HG03558 (cell line): ENCODE measurements around the gene SKI.

Source experiments
- ATAC-seq: cut with Tn5 transposase; IDR thresholded peaks from one replicate; pipeline ENCODE4 v1.9.1; 2021; ENCODE audit warnings: moderate number of reproducible peaks; ENCODE audit not compliant: unreplicated experiment; ENCODE audit errors: extremely low read depth

SKI gene

GRCh38 chr1:2193514-2194281 is 34.4 kb upstream of the SKI start:
- ATAC-seq, result no peak

GRCh38 chr1:2194319-2194897 is 33.7 kb upstream of the SKI start, which contains the start of gene FAAP20:
TSS of gene FAAP20 (minus strand) at chr1:2194772. CDS start at chr1:2194749, 23 bp downstream.
- no peak for ATAC-seq

DNA sequence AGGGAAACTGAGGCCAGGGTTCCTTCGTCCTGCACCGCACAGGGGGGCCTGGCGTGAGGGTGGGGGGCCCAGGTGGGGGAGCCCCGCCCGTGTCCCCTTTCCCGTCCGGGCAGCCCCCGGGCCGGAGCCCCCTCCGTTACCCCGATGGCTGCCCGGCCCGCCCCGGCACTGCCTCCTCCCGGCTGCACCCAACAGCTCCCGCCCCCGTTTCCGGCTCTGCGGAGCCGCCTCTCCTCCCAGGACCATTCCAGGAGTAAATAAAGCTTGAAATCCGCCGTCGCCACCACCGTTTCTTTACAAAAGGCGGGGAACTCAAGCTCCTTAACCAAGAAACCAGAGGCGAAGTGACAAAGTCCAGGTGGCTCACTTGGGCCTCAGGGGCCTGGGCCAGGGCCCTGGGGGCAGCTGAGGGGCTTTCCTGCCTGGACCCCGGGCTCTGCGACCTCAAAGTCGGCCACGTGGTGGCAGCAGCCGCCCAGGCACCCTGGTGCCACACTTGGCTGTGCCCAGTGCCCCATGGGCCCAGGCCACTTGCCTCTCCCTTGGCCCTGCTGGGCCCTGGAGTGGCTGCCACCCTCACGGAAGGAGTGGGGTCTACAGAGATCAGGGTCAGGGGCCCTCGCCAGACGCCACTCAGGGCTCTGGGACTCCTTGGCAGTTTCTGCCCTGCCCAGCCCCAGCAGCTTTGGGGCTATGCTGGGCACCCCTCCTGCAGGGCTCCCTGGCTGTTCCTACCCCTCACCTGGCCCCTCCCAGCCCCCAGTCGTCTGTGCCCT is 33.0 kb upstream of the SKI start:
- ATAC-seq, result no peak

- ATAC-seq, result no peak
Observed at GRCh38 chr1:2195785-2196184, 32.3 kb upstream of the SKI start.

GRCh38 chr1:2196901-2197638 is 31.0 kb upstream of the SKI start:
- no peak for ATAC-seq

GRCh38 chr1:2197707-2198165 is 30.4 kb upstream of the SKI start:
- no peak for ATAC-seq

GRCh38 chr1:2198571-2198970 is 29.5 kb upstream of the SKI start:
- ATAC-seq, result no peak

DNA sequence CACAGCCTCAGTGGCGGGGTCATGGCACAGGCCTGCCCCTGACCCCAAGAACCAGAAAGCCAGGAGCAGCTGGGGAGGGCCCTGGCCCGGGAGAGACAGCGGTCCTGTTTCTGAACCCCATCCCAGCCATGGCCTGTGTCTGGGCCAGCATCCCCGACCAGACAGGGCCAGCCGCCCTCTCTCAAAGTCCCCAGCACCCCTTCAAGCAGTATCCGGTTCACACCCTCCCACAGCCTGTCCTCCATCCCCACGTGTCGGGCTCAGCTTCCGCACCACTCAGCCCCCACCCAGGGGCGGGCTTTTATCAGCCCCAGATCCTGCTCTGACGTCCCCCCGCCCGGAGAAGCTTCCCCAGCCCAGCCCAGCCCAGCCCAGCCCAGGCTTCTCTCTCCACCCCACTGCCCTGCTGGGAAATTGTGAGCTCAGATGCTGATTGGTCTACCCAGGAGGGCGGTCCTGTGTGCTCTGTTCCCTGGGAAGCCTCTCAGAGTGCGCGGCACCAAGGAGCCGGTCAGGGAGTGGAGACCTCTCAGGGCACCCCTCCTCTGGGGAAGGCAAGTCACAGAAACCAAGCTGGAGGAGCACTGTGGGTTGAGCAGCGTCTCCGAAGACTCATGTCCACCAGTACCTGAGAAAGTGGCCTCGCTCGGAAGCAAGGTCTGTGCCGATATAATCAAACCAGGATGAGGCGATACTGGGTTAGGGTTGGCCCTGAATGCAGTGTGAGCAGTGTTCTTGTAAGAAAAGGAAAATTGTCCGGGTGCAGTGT is 28.9 kb upstream of the SKI start:
- ATAC-seq, result no peak

DNA sequence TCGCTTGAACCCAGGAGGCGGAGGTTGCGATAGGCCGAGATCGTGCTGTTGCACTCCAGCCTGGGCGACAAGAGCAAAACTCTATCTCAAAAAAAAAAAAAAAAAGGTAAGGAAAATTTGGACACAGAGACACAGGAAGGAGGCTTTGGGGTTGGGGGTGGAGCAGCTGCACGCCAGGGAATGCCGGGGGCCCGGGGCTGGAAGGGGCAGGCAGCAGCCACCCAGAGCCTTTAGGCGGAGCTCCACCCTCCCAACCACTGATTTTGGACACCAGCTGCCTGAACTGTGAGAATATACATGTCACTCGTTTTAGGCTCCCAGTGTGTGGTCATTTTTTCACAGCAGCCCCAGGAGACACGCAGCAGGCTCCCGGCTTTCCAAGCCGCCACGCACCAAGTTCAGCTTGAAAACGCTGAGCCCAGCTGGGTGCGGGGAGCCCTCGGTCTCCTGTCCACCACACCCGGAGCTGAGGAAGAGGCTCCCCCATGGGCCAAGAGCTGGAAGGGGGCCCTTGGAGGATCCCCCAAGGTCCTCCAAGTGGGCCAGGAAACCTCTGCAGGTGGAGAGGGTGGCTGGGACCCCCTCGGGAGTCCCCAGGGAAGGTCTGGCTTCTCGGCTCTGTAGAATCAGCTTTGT is 27.7 kb upstream of the SKI start:
- no peak for ATAC-seq

GRCh38 chr1:2201062-2201461 is 27.1 kb upstream of the SKI start:
- ATAC-seq, result no peak

DNA sequence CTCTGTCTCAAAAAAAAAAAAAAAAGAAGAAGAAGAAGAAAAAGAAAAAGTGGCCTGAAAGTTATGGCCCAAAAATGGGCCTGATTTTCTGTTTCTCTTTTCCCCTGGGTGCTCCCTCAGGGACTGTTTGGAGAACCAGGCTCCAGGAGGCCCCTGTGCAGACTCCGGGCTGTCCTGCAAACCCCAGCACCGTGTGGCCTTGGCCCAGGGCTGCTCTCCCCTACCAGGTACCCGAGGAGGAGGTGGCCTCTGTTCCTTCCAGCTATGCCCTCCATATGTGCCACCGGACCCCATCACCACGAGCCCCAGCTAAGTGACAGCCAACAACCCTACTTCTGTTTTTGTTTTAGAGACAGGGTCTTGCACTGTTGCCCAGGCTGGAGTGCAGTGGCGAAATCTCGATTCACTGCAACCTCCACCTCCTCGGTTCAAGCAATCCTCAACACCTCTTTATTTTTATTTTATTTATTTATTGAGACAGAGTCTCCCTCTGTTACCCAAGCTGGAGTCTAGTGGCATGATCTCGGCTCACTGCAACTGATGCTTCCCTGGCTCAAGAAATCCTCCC is 26.0 kb upstream of the SKI start:
- no peak for ATAC-seq

DNA sequence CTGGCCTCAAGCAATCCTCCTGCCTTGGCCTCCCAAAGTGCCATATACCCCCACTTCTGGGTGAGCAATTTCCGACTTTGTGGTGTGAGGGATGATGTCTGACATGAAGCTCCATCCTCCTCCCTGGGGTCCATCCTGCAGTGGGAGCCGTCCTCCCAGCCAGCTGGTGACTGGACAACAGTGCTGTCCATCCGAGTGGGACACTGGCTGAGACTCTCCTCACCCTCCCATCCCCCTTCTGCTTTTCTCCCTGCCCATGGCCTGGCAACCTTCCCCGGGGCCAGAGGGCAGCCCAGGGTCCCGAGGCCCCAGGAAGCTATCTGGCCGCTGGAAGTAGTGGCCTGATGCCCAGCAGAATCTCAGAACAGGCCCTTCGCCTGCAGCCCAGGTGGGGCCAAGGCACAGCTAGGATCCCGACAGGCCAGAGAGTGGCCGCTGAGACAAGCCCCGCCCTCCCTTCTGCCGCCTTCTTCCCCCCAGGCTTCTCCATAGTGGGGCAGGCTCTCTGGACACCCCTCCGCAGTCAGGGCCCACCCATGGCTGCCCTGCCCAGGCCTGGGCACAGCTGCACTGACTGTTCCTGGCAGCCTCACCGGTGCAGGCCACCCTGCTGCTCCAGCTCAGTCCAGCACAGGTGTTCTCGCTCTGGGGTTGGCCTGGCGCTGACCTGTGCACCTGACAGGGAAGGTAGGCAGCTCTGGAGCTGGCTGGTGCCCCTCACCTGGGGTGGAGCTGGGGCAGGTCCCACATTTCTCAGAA is 25.1 kb upstream of the SKI start:
- ATAC-seq, result no peak

GRCh38 chr1:2203671-2204414 is 24.3 kb upstream of the SKI start:
- no peak for ATAC-seq

GRCh38 chr1:2204415-2205190 is 23.5 kb upstream of the SKI start:
- no peak for ATAC-seq

- no peak for ATAC-seq
Observed at GRCh38 chr1:2205191-2205952, 22.7 kb upstream of the SKI start.

GRCh38 chr1:2206813-2207487 is 21.2 kb upstream of the SKI start:
- ATAC-seq, result no peak
